Measurements from ENCODE around the gene LRRC49.
"Not testable (repeated sequence)": the region's sequence is repeated elsewhere in the genome, so short reads cannot be mapped to it uniquely, and the experiment has no call there.

Gene LRRC49

GRCh38 chr15:71003319-71003718 lies 110.7 kb downstream of the LRRC49 start:
- H3K9me3 ChIP-seq (ENCODE audit: insufficient read depth, low read depth, low read length): peaks cover 8% of the 10 kb centered on the region; the same call in 1 of the 2 replicates
- no peaks in the 10 kb centered on the region for H3K9me2 ChIP-seq (replicated peaks; ENCODE audit: low read depth, low read length)
- peaks cover 8% of the 10 kb centered on the region for H3K4me1 ChIP-seq (ENCODE audit: insufficient read depth, low read length, poor library complexity, severe bottlenecking)
- no peak overlapping the region for H3K9ac ChIP-seq (ENCODE audit: low read depth, low read length, poor library complexity, severe bottlenecking)
- H3K27me3 ChIP-seq (ENCODE audit: insufficient read depth, low read length, poor library complexity, severe bottlenecking): no peaks in the 10 kb centered on the region
- no peaks in the 10 kb centered on the region for H4K20me1 ChIP-seq (ENCODE audit: insufficient read depth, low read length, poor library complexity, severe bottlenecking)
- TF ChIP-seq CTCF (conservative IDR thresholded peaks at IDR 0.05; ENCODE audit: low read length) (no peak), EZH2phosphoT487 (IDR thresholded peaks at IDR 0.05; ENCODE audit: borderline replicate concordance) (no peak)
- H3K79me2 ChIP-seq (ENCODE audit: insufficient read depth, low read length): no peaks in the 10 kb centered on the region
- no peak overlapping the region for H3K4me2 ChIP-seq (ENCODE audit: low read depth, low read length, poor library complexity, severe bottlenecking)
- H3K4me3 ChIP-seq (ENCODE audit: low read length, poor library complexity, severe bottlenecking): no peak overlapping the region
- no peaks in the 10 kb centered on the region for H3F3A ChIP-seq (ENCODE audit: low read depth)
- H2AFZ ChIP-seq (ENCODE audit: low read length): no peak overlapping the region
- no peaks in the 10 kb centered on the region for H3K36me3 ChIP-seq (ENCODE audit: insufficient read depth, low read length)

- H3K36me3 ChIP-seq (ENCODE audit: insufficient read depth, low read length); H3K9ac ChIP-seq (ENCODE audit: low read depth, low read length, poor library complexity, severe bottlenecking); H2AFZ ChIP-seq (ENCODE audit: low read length); H3K9me2 ChIP-seq (replicated peaks; ENCODE audit: low read depth, low read length); H3F3A ChIP-seq (ENCODE audit: low read depth); H3K9me3 ChIP-seq (ENCODE audit: insufficient read depth, low read depth, low read length); H3K4me2 ChIP-seq (ENCODE audit: low read depth, low read length, poor library complexity, severe bottlenecking); H3K27me3 ChIP-seq (ENCODE audit: insufficient read depth, low read length, poor library complexity, severe bottlenecking); H3K4me3 ChIP-seq (ENCODE audit: low read length, poor library complexity, severe bottlenecking); H3K4me1 ChIP-seq (ENCODE audit: insufficient read depth, low read length, poor library complexity, severe bottlenecking); H3K79me2 ChIP-seq (ENCODE audit: insufficient read depth, low read length); H4K20me1 ChIP-seq (ENCODE audit: insufficient read depth, low read length, poor library complexity, severe bottlenecking): not testable (repeated sequence)
Measured at GRCh38 chr15:71004506-71004905, 111.9 kb downstream of the LRRC49 start.

GRCh38 chr15:71005895-71006294 lies 113.3 kb downstream of the LRRC49 start:
- H3F3A ChIP-seq (ENCODE audit: low read depth): no peaks in the 10 kb centered on the region
- H3K4me3 ChIP-seq (ENCODE audit: low read length, poor library complexity, severe bottlenecking): no peak overlapping the region
- no peaks in the 10 kb centered on the region for H3K79me2 ChIP-seq (ENCODE audit: insufficient read depth, low read length)
- peaks cover 8% of the 10 kb centered on the region for H3K4me1 ChIP-seq (ENCODE audit: insufficient read depth, low read length, poor library complexity, severe bottlenecking)
- no peaks in the 10 kb centered on the region for H3K36me3 ChIP-seq (ENCODE audit: insufficient read depth, low read length)
- H3K4me2 ChIP-seq (ENCODE audit: low read depth, low read length, poor library complexity, severe bottlenecking): no peak overlapping the region
- TF ChIP-seq EZH2phosphoT487 (IDR thresholded peaks at IDR 0.05; ENCODE audit: borderline replicate concordance): no peak
- TF ChIP-seq CTCF (conservative IDR thresholded peaks at IDR 0.05; ENCODE audit: low read length): no peak
- no peak overlapping the region for H2AFZ ChIP-seq (ENCODE audit: low read length)
- H4K20me1 ChIP-seq (ENCODE audit: insufficient read depth, low read length, poor library complexity, severe bottlenecking): no peaks in the 10 kb centered on the region
- H3K9me2 ChIP-seq (replicated peaks; ENCODE audit: low read depth, low read length): no peaks in the 10 kb centered on the region
- H3K9ac ChIP-seq (ENCODE audit: low read depth, low read length, poor library complexity, severe bottlenecking): no peak overlapping the region
- no peaks in the 10 kb centered on the region for H3K27me3 ChIP-seq (ENCODE audit: insufficient read depth, low read length, poor library complexity, severe bottlenecking)
- H3K9me3 ChIP-seq (ENCODE audit: insufficient read depth, low read depth, low read length): no peaks in the 10 kb centered on the region

GRCh38 chr15:71008250-71008870 lies 115.7 kb downstream of the LRRC49 start:
- H3K4me1 ChIP-seq (ENCODE audit: insufficient read depth, low read length, poor library complexity, severe bottlenecking): no peaks in the 10 kb centered on the region
- H4K20me1 ChIP-seq (ENCODE audit: insufficient read depth, low read length, poor library complexity, severe bottlenecking): no peaks in the 10 kb centered on the region
- H3K4me2 ChIP-seq (ENCODE audit: low read depth, low read length, poor library complexity, severe bottlenecking): no peak overlapping the region
- TF ChIP-seq EZH2phosphoT487 (IDR thresholded peaks at IDR 0.05; ENCODE audit: borderline replicate concordance): no peak
- no peak for TF ChIP-seq CTCF (conservative IDR thresholded peaks at IDR 0.05; ENCODE audit: low read length)
- no peaks in the 10 kb centered on the region for H3K9me3 ChIP-seq (ENCODE audit: insufficient read depth, low read depth, low read length)
- no peaks in the 10 kb centered on the region for H3F3A ChIP-seq (ENCODE audit: low read depth)
- no peaks in the 10 kb centered on the region for H3K79me2 ChIP-seq (ENCODE audit: insufficient read depth, low read length)
- no peak overlapping the region for H2AFZ ChIP-seq (ENCODE audit: low read length)
- H3K4me3 ChIP-seq (ENCODE audit: low read length, poor library complexity, severe bottlenecking): no peak overlapping the region
- H3K9me2 ChIP-seq (replicated peaks; ENCODE audit: low read depth, low read length): no peaks in the 10 kb centered on the region
- no peak overlapping the region for H3K9ac ChIP-seq (ENCODE audit: low read depth, low read length, poor library complexity, severe bottlenecking)
- H3K36me3 ChIP-seq (ENCODE audit: insufficient read depth, low read length): no peaks in the 10 kb centered on the region
- H3K27me3 ChIP-seq (ENCODE audit: insufficient read depth, low read length, poor library complexity, severe bottlenecking): no peaks in the 10 kb centered on the region

All from Loucy (cell line).